GM18517 (cell line): ENCODE data around the gene ARHGAP29.

Source experiments
- ATAC-seq: cut with Tn5 transposase; IDR thresholded peaks from one replicate; pipeline ENCODE4 v1.9.1; 2021; ENCODE audit warnings: mild to moderate bottlenecking, moderate library complexity; ENCODE audit not compliant: unreplicated experiment

The ARHGAP29 gene, protein sequence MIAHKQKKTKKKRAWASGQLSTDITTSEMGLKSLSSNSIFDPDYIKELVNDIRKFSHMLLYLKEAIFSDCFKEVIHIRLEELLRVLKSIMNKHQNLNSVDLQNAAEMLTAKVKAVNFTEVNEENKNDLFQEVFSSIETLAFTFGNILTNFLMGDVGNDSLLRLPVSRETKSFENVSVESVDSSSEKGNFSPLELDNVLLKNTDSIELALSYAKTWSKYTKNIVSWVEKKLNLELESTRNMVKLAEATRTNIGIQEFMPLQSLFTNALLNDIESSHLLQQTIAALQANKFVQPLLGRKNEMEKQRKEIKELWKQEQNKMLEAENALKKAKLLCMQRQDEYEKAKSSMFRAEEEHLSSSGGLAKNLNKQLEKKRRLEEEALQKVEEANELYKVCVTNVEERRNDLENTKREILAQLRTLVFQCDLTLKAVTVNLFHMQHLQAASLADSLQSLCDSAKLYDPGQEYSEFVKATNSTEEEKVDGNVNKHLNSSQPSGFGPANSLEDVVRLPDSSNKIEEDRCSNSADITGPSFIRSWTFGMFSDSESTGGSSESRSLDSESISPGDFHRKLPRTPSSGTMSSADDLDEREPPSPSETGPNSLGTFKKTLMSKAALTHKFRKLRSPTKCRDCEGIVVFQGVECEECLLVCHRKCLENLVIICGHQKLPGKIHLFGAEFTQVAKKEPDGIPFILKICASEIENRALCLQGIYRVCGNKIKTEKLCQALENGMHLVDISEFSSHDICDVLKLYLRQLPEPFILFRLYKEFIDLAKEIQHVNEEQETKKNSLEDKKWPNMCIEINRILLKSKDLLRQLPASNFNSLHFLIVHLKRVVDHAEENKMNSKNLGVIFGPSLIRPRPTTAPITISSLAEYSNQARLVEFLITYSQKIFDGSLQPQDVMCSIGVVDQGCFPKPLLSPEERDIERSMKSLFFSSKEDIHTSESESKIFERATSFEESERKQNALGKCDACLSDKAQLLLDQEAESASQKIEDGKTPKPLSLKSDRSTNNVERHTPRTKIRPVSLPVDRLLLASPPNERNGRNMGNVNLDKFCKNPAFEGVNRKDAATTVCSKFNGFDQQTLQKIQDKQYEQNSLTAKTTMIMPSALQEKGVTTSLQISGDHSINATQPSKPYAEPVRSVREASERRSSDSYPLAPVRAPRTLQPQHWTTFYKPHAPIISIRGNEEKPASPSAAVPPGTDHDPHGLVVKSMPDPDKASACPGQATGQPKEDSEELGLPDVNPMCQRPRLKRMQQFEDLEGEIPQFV

DNA sequence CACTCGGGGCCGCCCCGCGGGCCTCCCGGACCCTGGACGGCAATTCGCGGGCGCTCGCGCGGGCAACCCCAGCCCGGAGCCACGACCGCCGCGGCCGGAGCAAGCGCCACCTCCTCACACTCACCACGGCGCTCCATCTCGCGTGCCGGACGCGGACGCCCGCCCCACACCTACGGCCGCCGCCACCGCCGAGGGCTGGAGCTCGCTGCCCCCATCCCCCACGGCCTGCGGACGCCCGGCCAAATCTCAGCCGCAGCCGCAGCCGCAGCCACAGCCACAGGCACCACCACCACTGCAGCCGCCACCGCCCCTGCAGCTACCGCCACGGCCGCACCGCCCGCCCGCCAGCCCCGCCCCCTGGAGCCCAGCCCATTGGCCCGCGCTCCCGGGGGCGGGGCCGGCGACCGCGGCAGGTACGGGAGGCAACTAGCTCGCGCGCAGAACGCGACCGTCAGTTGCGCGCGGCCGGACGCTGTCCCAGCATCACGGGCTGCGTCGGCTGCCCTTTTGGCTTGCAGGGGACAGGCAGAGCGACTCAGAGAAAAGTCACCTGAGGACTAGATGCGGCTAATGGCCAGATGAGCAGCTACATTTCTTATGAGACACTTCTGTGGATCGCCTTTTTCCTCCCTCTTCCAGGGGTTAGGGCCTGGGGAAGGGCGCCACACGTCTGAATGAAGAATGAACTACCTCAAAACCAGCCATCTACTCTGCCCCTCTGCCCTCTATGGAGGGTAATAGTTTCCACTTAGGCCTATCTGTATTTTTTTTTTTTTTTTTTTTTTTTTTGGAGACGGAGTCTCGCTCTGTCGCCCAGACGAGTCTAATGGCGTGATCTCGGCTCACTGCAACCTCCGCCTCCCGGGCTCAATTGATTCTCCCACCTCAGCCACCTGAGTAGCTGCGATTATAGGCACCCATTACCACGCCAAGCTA is at the start of gene ARHGAP29:
ARHGAP29 (minus strand) TSS at position 294 of the 936 bp plus-strand sequence. CDS start 5,973 bp downstream, outside the sequence.
- peak; percentile 63 for ATAC-seq

DNA sequence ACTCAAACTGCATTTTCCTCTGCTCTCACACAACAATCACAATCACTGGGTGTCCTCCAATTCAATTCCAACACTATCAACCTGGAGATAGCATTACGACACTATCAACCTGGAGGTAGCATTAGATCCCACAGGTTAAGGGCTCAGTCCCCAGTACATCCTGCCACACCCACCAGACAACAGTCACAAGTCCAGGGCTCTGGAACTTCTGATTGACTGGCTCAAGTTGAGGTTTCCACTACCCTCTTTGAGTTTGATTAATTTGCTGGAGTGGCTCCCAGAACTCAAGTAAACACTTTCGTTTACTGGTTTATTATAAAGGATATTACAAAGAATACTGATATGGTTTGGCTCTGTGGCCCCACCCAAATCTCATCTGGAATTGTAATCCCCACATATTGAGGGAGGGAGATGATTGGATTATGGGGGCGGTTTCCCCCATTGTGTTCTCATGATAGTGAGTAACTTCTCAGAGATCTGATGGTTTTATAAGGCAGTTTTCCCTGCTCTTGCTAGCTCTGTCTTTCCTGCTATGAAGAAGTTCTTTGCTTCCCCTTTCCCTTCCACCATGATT is 49.6 kb upstream of the ARHGAP29 start:
- no peak for ATAC-seq

DNA sequence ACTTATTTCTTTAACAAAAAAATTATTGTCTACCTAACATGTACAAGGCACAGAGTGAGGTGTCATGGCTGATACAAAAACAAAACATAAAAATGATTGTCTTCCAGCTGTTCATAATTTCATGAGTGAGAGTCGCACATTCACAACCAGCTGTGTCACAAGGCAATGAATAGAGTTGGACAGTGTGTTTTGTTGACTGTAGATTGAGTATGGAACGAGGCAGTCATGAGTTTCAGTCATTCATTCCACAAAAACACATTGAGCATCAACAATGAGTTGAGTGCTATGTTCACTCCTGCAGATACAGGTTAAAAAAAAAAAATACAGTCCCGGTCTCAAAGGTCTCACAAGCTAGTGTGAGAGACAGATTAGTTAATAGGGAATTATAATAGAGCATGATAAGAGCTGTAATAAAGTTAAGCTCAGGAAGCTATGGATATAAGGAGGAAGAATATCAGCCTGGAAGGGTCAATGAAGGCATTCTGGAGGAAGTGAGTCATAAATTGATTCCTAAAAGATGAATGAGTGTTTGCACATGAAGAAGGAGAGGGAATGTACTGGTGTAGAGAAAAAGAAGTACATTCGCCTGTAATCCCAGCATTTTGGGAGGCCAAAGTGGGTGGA is 47.8 kb upstream of the ARHGAP29 start:
- ATAC-seq: no peak

DNA sequence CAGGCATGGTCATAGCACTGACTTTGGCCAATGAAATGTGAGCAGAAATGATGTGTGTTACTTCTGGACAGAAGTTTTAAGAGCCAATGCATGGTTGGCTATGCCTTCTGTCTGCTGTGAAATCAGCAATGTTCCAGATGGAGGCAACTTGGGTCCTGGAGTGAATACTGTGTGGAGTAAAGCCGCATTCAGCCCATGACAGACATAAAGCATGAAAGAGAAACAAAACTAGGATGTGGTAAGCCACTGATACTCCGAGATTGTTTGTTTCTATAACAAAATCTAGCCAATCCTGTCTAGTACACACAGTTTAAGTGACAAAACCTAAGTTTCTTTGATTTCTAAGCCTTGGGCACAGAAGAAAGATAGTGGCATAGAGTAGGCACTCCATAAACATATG is 47.1 kb upstream of the ARHGAP29 start:
- ATAC-seq: no peak

DNA sequence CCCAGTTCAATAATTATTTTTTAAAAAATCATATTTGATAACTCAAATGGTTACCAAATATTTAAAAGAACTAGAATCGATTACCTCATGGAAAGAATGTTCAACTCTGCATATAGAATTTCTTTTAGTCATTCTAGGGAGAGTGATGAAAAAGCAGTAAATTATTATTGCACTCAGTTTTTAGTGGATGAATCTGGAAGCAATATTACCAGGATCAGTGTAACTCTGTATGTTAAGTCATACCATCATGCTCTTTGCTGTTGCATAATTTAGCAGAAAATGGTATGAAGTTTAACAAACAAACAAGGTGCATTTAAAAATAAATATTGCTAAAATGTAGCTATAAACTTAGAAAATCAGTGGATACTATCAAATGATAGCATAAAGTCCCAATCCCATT is 46.1 kb upstream of the ARHGAP29 start:
- ATAC-seq: no peak

DNA sequence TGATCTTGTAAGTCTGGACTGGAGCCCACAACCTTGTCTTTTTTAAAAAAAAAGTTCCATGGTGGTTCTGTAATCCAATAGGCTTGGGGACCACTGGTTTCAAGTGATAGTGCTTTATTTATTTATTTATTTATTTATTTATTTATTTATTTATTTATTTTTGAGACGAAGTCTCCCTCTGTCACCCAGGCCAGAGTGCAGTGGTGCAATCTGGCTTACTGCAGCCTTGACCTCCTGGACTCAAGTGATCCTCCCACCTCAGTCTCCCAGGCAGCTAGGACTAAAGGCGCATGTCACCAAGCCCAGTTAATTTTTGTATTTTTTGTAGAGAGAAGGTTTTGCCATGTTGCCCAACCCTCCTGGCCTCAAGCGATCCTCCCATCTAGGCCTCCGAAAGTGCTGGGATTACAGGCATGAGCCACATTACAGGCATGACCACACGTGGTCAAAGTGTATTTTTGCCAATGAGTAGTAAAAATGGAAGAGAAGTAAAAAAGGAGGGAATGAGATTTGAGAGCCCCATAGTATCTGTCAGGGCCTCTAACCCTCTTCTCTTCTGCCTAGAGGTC is 44.8 kb upstream of the ARHGAP29 start:
- ATAC-seq: no peak

DNA sequence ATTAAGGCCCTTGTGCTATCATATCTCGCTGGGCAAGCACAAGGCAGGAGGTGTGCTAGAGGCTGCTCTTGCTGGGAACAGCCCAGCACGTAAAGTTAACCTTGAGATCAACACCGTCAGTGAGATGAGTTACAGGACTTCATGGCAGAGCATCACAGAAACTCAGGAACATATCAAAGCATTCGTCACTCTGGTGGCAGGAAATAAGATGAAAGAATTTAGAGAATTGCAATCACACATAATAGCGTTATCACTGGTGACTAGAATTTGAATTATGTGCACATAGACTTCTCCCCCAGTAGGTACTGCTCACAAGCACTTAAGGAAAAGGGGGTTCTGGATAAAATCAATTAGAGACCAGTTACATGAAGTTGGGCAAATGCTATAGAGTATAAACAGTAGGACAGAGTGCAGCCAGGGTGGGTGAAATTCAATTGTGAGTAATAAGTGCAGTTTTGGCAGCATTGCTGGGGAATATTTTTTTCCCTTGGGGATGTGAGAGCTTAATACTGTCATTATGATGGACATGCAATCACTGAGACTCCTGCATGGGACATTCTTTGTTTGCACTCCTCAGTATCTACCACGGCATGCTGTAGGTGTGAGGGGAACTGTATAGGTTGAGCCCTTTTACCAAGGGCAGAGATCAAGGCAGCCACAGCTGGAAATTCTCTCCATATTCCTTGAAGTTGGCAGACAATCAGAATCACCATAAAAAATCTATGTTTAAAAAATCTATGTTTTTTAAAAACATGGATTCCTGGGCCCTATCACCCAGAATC is 44.2 kb upstream of the ARHGAP29 start:
- no peak for ATAC-seq

DNA sequence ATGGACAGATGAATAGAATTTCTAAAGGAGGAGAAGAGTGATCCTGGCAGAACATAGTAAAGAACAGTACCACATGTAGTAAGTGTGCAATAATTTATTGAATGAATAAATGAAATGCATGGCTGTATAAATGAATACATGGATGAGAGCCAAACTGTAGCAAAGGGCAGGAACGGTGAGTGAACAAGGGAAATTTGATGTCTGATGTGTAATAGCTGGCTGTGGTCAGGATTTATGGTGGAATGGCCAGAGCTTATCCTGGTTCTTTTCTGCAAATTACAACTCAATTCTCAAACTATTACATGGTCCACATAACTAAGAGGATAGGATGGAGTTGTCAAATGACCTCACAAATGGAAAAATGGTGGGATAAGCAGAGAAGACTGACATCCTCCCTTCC is 43.2 kb upstream of the ARHGAP29 start:
- no peak for ATAC-seq

DNA sequence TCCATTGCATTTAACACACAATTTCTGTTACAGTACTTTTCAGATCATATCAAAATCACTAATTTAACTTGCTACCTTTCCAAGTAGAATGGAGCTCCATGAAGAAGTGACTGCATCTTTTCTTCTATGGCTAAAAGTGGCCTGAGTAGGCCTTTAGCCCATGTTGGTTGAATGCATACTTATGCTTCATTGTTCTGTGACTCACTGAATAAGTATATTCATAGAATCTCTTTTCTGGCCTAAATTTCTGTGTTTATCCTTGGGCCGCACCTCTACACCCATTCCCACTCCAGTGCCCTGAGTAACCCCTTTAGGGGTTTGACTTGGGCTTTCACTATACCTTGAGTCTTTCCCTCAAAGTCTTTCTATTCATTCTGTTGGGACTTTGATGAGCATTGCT is 42.1 kb upstream of the ARHGAP29 start:
- no peak for ATAC-seq

DNA sequence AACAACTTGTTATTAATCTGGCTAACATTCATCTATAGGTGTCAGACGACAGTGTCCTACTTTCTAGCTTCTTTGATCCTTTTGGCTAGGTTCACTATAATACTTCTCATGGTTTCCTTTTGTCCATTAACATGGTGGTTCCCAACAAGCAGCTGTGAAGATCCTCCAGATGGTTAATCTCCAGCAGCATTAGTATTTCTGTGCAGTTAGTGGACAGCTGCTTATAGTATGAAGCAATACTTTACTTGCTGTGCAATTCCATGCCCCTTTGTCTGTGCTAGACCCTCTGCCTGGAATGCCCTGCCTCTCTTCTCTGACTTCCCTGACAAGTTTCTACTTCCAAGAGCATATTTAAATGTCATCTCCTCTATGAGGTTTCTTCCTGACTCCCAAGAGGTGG is 41.7 kb upstream of the ARHGAP29 start:
- ATAC-seq: no peak

DNA sequence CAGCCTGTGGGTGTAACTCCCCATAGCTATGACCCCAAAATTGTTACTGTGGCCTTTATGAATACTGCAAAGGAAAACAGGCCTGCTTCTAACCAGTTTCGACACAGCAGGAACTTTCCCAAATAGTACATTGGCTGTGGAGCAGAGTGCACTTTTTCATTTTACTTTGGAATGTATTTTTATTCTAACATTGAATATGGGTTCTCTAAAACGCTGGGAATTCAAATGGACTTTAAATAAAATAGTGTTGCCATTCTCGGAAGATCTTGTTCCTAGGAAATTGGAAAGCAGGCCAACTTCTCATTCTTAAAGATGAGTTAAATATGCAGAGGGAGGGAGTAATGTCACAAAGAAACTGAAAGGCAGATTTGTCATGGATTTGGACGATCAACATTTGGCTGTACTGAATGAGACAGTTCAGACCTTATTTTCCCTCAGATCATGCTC is 39.6 kb upstream of the ARHGAP29 start:
- ATAC-seq: no peak

DNA sequence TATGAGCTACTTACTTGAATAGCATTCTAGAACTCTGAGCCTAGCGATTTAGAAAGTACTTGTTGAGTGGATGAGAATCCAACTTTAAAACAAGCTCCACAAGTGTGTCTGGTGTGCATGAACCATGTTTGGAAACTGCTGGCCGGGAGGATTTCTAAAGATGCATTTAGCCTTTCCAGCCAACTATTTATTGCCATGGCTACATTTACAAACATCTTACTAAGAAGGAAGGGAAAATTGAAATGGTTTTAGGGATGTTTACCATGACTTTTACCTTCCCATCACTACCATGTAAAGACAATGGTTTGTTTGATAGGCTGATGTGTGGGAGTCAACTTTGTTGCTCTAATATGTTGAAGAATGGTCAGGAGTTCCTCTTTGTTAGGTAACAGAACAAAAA is 37.7 kb upstream of the ARHGAP29 start:
- no peak for ATAC-seq

DNA sequence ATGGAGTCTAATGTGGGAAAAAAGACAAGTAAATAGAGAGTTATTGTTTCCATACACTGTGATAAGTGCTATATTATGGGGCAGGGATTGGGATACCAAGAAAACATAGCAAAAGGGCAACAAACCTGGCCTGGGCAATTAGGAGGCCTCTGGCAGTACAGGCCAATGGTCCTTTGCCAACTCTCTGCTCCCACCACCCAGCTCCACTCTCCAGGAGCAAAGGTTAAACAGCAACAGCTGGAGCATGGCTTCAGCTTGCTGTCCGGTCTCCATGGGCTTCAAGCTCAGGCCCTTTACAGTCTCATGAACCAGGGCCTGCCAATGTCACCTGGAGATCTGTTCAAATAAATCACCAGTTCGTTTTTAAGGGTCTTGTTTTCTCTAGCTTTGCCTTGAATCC is 37.2 kb upstream of the ARHGAP29 start:
- no peak for ATAC-seq

DNA sequence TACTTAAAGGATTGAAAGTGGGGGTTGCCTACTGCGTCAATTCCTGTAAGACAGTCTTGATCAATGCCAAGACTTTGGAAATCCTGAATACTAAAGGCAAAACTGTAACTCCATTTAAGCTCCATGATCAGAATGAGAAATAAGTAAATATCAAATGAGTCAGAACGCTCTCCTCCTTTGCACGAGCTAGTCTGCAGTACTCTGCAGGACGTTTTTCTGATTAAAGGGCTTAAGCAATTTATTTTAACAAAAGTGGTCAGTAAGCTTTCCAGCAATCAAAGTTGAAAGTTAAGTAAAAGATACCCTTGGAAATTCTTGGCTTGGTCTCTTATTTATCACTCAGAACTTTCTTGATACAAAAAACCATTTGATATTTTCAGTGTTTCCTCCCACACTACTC is 35.7 kb upstream of the ARHGAP29 start:
- ATAC-seq: no peak

DNA sequence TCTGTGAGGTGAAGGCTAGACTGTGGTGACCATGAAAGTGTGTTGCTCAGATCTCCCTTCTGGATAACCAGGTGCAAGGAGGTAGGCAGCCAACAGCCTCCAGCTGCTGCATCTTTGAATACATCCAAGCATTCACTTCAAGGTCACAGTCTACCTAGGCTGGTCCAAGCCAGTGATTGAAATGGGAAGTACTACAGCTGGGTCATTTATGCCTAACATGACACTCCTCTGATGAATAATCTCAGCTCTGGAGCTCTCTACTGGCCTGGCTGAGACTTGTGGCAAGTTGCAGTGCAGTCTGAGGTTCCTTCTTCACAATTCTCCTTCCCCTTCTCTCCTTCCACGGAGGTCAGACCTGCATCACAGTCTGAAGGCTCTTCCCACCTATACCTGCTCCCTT is 35.0 kb upstream of the ARHGAP29 start:
- ATAC-seq: no peak

DNA sequence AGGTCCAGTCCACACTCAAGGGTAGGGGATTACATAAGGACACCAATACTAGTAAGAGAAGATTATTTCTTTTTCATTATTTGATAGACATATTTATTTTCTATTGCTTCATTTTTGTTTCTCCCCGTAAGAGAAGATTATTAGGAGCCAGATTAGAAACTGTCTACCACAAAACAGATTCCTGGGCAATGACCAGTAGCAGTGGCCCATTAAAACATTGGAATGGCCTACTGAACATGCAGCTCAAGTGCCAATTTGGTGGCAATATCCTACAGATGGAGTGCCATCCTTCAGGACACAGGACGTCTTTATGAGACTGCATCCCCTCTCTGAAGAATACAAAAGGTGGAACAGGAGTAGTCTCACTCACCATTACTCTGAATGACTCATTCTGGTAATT is 34.0 kb upstream of the ARHGAP29 start:
- ATAC-seq: no peak

DNA sequence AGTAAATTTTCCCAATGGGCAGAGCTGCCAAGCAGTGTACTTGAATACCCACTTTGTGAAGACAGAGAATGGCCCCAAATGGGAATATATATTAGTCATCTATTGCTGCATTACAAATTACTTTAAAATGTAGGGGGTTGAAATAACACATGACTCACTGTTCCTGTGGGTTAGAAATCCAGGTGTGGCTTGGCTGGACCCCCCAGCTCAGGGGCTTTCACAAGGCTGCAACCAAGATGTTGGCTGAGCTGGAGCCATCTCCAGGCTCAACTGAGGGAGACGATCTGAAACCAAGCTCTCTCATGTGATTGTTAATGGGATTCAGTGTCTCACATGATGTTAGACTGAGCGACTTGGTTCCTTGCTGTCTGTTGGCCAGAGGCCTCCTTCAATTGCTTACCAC is 33.4 kb upstream of the ARHGAP29 start:
- no peak for ATAC-seq

DNA sequence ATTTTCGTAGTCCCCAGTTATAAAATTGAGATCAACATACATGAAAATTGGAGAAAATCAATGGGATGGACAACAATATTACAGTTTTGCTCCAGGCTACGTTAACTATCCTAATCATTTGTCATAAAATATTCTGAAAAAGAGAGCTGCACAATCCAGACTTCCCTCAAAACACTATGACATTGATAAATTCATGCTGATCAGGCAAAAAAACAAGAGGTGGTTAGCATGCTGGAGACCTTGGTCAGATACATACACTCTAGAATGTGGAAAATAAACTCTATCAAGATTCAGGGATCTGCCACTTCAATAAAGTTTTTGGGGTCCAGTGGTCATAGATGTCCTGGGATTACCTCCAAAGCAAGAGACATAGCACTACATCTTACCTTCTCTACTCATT is 32.5 kb upstream of the ARHGAP29 start:
- no peak for ATAC-seq
